ENCODE measurements around the gene GRB2.

DNA sequence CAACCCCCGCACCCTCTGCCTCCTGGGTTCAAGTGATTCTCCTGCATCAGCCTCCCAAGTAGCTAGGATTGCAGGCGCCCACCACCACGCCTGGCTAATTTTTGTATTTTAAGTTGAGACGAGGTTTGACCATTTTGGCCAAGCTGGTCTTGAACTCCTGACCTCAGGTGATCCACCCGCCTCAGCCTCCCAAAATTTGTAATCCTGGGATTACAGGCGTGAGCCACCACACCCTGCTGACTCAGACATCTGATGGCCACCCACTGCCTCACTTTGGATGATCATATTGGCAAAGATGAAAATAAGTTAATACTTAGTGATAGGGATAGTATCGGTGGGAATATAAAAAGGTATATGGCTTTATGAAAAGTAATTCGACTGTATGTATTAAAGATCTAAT is 55.9 kb downstream of the GRB2 start:
- TF ChIP-seq, protein P1, sequence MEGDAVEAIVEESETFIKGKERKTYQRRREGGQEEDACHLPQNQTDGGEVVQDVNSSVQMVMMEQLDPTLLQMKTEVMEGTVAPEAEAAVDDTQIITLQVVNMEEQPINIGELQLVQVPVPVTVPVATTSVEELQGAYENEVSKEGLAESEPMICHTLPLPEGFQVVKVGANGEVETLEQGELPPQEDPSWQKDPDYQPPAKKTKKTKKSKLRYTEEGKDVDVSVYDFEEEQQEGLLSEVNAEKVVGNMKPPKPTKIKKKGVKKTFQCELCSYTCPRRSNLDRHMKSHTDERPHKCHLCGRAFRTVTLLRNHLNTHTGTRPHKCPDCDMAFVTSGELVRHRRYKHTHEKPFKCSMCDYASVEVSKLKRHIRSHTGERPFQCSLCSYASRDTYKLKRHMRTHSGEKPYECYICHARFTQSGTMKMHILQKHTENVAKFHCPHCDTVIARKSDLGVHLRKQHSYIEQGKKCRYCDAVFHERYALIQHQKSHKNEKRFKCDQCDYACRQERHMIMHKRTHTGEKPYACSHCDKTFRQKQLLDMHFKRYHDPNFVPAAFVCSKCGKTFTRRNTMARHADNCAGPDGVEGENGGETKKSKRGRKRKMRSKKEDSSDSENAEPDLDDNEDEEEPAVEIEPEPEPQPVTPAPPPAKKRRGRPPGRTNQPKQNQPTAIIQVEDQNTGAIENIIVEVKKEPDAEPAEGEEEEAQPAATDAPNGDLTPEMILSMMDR (IDR thresholded peaks at IDR 0.05; ENCODE audit: insufficient read depth, low read length) = no peak
- TF ChIP-seq POLR2AphosphoS5 (IDR thresholded peaks at IDR 0.05; ENCODE audit: low read depth) (no peak), GABPA (IDR thresholded peaks at IDR 0.05; ENCODE audit: low read depth) (no peak), SPI1 (IDR thresholded peaks at IDR 0.05; ENCODE audit: borderline replicate concordance, low read depth) (no peak)
- TF ChIP-seq, protein P2, sequence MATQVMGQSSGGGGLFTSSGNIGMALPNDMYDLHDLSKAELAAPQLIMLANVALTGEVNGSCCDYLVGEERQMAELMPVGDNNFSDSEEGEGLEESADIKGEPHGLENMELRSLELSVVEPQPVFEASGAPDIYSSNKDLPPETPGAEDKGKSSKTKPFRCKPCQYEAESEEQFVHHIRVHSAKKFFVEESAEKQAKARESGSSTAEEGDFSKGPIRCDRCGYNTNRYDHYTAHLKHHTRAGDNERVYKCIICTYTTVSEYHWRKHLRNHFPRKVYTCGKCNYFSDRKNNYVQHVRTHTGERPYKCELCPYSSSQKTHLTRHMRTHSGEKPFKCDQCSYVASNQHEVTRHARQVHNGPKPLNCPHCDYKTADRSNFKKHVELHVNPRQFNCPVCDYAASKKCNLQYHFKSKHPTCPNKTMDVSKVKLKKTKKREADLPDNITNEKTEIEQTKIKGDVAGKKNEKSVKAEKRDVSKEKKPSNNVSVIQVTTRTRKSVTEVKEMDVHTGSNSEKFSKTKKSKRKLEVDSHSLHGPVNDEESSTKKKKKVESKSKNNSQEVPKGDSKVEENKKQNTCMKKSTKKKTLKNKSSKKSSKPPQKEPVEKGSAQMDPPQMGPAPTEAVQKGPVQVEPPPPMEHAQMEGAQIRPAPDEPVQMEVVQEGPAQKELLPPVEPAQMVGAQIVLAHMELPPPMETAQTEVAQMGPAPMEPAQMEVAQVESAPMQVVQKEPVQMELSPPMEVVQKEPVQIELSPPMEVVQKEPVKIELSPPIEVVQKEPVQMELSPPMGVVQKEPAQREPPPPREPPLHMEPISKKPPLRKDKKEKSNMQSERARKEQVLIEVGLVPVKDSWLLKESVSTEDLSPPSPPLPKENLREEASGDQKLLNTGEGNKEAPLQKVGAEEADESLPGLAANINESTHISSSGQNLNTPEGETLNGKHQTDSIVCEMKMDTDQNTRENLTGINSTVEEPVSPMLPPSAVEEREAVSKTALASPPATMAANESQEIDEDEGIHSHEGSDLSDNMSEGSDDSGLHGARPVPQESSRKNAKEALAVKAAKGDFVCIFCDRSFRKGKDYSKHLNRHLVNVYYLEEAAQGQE (IDR thresholded peaks at IDR 0.05; ENCODE audit: insufficient replicate concordance, low read depth) = no peak
